ENCODE measurements around the gene COG1.

DNA sequence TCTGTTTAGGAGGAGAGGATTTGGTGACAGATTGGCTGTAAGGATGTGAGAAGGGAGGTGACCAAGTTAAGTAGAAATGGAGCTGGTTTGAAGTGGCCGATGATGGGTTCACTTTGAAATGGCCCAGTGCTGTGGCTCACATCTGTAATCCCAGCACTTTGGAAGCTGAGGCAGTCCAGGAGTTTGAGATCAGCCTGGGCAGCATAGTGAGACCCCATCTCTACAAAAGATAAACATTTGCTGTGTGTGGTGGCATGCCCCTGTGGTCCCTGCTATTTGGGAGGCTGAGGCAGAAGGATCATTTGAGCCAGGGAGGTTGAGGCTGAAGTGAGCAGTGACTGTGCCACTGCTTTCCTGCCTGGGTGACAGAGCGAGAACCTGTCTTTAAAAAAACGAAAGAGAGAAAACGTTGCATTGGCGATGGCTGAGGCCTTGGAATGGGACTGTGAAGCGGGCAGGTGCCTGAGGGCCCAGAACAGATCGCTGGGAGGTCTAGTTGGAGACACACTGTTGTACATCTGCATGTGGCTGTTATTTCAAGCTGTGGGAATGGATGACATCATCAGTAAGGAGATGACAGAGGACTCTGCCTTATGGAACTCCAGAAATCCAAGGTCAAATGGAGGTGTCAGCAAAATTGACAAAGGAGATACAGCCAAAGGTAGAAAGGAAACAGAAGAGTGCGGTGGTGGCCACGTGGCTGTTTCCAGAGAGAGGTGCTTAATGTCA lies 5.5 kb downstream of the COG1 start:
- TF ChIP-seq, protein P1, sequence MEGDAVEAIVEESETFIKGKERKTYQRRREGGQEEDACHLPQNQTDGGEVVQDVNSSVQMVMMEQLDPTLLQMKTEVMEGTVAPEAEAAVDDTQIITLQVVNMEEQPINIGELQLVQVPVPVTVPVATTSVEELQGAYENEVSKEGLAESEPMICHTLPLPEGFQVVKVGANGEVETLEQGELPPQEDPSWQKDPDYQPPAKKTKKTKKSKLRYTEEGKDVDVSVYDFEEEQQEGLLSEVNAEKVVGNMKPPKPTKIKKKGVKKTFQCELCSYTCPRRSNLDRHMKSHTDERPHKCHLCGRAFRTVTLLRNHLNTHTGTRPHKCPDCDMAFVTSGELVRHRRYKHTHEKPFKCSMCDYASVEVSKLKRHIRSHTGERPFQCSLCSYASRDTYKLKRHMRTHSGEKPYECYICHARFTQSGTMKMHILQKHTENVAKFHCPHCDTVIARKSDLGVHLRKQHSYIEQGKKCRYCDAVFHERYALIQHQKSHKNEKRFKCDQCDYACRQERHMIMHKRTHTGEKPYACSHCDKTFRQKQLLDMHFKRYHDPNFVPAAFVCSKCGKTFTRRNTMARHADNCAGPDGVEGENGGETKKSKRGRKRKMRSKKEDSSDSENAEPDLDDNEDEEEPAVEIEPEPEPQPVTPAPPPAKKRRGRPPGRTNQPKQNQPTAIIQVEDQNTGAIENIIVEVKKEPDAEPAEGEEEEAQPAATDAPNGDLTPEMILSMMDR (IDR thresholded peaks at IDR 0.05): no peak
- TF ChIP-seq POLR2A (IDR thresholded peaks at IDR 0.05) (no peak), POLR2AphosphoS5 (IDR thresholded peaks at IDR 0.05) (no peak)

Measured in transverse colon (tissue), 4 donors.